Transverse colon (tissue), 4 donors: ENCODE data around the gene AGTR1. TPM values are rescaled to one million over a fixed set of nuclear protein-coding genes. Genes with fewer than 3 reads are reported as not detected.

ENCODE experiments used
- DNase-seq: peaks from one replicate; pipeline ENCODE4 v3.0.0-alpha.2; 2019
- H3K27ac ChIP-seq, 4 donors: fragments of 200-600 bp; sonication (generic); 2 replicates each; pipeline ENCODE4 v1.5.1; 2016 to 2018; ENCODE audit warnings: inconsistent platforms in 4 of 4
- H3K27me3 ChIP-seq: fragments of 200-600 bp; sonication (generic); 2 replicates; pipeline ENCODE4 v1.5.1; 2017; ENCODE audit warnings: inconsistent platforms
- H3K36me3 ChIP-seq, 4 donors: fragments of 200-600 bp; sonication (generic); 2 replicates each; pipeline ENCODE4 v1.5.1; 2017 to 2019; ENCODE audit warnings: inconsistent platforms in 4 of 4
- H3K4me1 ChIP-seq, 4 donors: fragments of 200-600 bp; sonication (generic); 2 replicates each; pipeline ENCODE4 v1.5.1; 2017 to 2020; ENCODE audit warnings: inconsistent platforms in 4 of 4
- H3K4me3 ChIP-seq, 4 donors: fragments of 200-600 bp; sonication (generic); 1 replicate in 1 of 4; 2 replicates in 3 of 4; pipeline versions ENCODE4 v1.5.1 to v1.6.1; 2017 to 2019; ENCODE audit warnings: inconsistent platforms in 4 of 4
- H3K9me3 ChIP-seq, 2 donors: fragments of 200-600 bp; sonication (generic); 2 replicates each; pipeline ENCODE4 v1.5.1; 2017 to 2019; ENCODE audit warnings: inconsistent platforms in 2 of 2
- EP300 ChIP-seq: sonication (generic); formaldehyde crosslinking; IDR thresholded peaks from one replicate; pipeline ENCODE4 v1.6.1; 2017; ENCODE audit warnings: antibody characterized with exemption, low read depth
- POLR2A ChIP-seq: fragments of 450-650 bp; IDR thresholded peaks from one replicate; pipeline ENCODE4 v1.6.1; 2016; ENCODE audit warnings: antibody characterized with exemption, mild to moderate bottlenecking, moderate library complexity
- POLR2AphosphoS5 ChIP-seq, 3 donors: sonication (generic); formaldehyde crosslinking; IDR thresholded peaks; one replicate each; pipeline ENCODE4 v1.6.1; 2016; ENCODE audit warnings: antibody characterized with exemption in 3 of 3
- WGBS, 2 donors: methylation state at CpG; one replicate each; pipeline ENCODE4 v1.1.5; 2018; ENCODE audit warnings: low coverage in 1 of 2; 5-methylcytosine and 5-hydroxymethylcytosine counted together
- in situ Hi-C, 4 donors: fragments of 200-750 bp; cut with MboI; loops; one replicate each; pipeline versions ENCODE4 v1.15.0 to v1.15.1; 2017; ENCODE audit warnings: low sequenced_read_pairs in 3 of 4, low pct_ligation_motif_present in 1 of 4, low pct_unique_long_range_greater_than_20kb in 1 of 4
- intact Hi-C: fragments of 100-400 bp; cut with DNase I; formaldehyde crosslinking; loops from one replicate; pipeline ENCODE4 v1.15.1; 2023; ENCODE audit warnings: low total_unique reads
- total RNA-seq, 4 donors: library from RNA; depleted of rRNA; stranded (reverse); fragments of >200 nt; gene quantifications; one replicate each; pipeline ENCODE4 v1.1.0, GENCODE V29; 2016
- TF ChIP-seq, protein P1 (sequence below), 5 experiments: fragments of 200-600 bp in 3 of 5; fragments of 450-650 bp in 2 of 5; sonication (generic) in 3 of 5; IDR thresholded peaks; 1 replicate in 2 of 5; 2 replicates in 3 of 5; pipeline ENCODE4 v1.5.1; 2016 to 2017; ENCODE audit warnings: antibody characterized with exemption in 5 of 5, inconsistent platforms in 3 of 5, mild to moderate bottlenecking in 2 of 5, moderate library complexity in 1 of 5

AGTR1 gene
- 10 to 100 TPM in 1 of 4 donors, 1 to 10 TPM in 3; 1.8 to 10.2 (median 8.2) TPM for total RNA-seq

DNA sequence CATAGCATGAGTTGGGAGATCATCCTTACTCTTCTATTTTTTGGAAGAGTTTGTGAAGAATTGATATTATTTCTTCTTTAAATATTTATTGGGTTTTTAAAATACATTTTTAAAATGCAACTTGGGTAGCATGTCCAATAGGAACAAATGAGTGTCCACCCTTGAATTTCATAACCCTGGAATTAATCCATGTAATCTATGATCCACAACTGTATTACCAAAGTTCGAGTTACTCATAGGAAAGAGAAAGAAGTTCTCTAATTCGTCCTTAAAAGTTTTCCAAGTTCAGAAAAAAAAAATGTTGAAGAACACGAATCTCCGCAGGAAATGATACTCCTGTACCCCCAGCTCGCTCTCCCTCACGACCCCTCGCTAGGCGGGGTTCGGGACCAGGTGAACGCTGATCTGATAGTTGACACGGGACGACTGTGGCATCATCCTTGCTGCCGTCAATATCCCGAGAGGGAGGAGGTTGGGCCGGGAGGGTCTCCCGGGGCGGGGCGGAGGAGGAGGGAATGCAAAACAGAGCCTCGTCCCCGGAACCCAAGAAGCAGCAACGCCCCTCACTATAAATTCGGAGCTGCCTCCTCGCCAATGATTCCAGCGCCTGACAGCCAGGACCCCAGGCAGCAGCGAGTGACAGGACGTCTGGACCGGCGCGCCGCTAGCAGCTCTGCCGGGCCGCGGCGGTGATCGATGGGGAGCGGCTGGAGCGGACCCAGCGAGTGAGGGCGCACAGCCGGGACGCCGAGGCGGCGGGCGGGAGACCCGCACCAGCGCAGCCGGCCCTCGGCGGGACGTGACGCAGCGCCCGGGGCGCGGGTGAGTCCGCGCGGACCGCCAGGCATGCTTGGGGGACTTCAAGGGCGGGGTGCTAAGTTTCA lies at the start of gene AGTR1:
AGTR1 (plus strand) TSS at position 598 of the 884 bp plus-strand sequence. CDS start 43,133 bp downstream, outside the sequence.
- no peaks in the 10 kb centered on the region for H3K4me1 ChIP-seq
- in situ Hi-C loops (no loop called here), intact Hi-C loops (no loop called here)
- H3K27ac ChIP-seq = peak within 1 kb of the TSS; percentile 47 to 80 (median 56)
- H3K36me3 ChIP-seq = no peaks in the 10 kb centered on the region
- no peaks in the 10 kb centered on the region for H3K9me3 ChIP-seq
- peak within 1 kb of the TSS; percentile 42 to 57 (median 48) for H3K4me3 ChIP-seq
- TF ChIP-seq POLR2AphosphoS5 (IDR thresholded peaks at IDR 0.05) (peak in 1 of 3 donors; percentile 39), POLR2A (no peak), EP300 (no peak)
- TF ChIP-seq, protein P1, sequence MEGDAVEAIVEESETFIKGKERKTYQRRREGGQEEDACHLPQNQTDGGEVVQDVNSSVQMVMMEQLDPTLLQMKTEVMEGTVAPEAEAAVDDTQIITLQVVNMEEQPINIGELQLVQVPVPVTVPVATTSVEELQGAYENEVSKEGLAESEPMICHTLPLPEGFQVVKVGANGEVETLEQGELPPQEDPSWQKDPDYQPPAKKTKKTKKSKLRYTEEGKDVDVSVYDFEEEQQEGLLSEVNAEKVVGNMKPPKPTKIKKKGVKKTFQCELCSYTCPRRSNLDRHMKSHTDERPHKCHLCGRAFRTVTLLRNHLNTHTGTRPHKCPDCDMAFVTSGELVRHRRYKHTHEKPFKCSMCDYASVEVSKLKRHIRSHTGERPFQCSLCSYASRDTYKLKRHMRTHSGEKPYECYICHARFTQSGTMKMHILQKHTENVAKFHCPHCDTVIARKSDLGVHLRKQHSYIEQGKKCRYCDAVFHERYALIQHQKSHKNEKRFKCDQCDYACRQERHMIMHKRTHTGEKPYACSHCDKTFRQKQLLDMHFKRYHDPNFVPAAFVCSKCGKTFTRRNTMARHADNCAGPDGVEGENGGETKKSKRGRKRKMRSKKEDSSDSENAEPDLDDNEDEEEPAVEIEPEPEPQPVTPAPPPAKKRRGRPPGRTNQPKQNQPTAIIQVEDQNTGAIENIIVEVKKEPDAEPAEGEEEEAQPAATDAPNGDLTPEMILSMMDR (IDR thresholded peaks at IDR 0.05) = no peak
- DNase-seq = peak; percentile 12
- peaks cover 27% of the 10 kb centered on the region for H3K27me3 ChIP-seq
- 11 to 16% methylated on average over 4 to 21 of the region's 61 CpGs for WGBS, 2 donors

DNA sequence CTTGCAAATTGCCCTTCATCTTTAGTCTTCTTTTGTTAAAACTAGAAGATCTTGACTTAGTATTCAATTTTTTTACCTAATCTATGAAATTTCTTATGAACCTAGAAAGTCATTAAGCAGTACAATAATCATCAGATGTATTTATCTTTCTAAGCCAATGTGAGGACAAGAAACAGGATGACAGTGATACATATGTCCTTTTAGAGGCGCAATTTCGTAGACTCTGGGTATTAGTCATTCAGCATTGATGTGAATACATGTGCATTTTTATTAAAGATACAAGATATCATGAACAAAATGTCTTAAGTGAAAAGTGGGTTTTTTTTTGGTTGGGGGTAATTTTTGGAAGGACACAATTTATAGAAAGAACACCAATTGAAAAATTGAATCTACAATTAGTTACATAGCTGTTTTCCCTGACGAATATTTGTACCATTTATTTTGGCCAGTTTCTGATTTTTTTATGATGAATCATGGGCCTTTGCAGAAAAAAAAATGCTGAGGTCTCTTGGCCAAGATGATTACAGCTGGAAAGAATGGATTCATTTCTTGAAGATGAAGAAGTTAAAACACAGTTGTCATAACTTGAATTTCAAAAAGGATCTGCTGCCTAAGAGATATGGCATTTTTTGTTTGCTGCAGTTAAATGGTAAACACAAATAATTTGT lies 48.9 kb upstream of the AGTR1 start:
- WGBS, 2 donors = 74 to 87% methylated on average over 3 of the region's 3 CpGs
- intact Hi-C loops = no loop called here
- in situ Hi-C loops = no loop called here
- Histone ChIP-seq H3K27me3 (no peaks in the 10 kb centered on the region), H3K4me1 (peaks cover 0 to under 1% (median 0%) of the 10 kb centered on the region in 4 donors), H3K27ac (no peak overlapping the region), H3K4me3 (no peak overlapping the region), H3K9me3 (no peaks in the 10 kb centered on the region), H3K36me3 (no peaks in the 10 kb centered on the region)
- TF ChIP-seq EP300 (no peak), POLR2A (no peak)
- TF ChIP-seq, protein P1 (IDR thresholded peaks at IDR 0.05) = no peak
- no peak for DNase-seq

GRCh38 chr3:148651549-148651948 lies 46.2 kb upstream of the AGTR1 start:
- 41 to 57% methylated on average over 6 of the region's 6 CpGs for whole genome bisulfite sequencing, 2 donors
- no peaks in the 10 kb centered on the region for H3K9me3 ChIP-seq
- no peaks in the 10 kb centered on the region for H3K36me3 ChIP-seq
- no peak overlapping the region for H3K4me3 ChIP-seq
- TF ChIP-seq POLR2AphosphoS5 (IDR thresholded peaks at IDR 0.05) (no peak), POLR2A (no peak), EP300 (no peak)
- TF ChIP-seq, protein P1 (IDR thresholded peaks at IDR 0.05) = no peak
- DNase-seq = no peak
- H3K27me3 ChIP-seq = no peaks in the 10 kb centered on the region
- no peaks in the 10 kb centered on the region for H3K4me1 ChIP-seq
- in situ Hi-C loops = no loop called here
- intact Hi-C loops = no loop called here
- H3K27ac ChIP-seq = no peak overlapping the region

GRCh38 chr3:148654433-148654832 lies 43.3 kb upstream of the AGTR1 start:
- H3K9me3 ChIP-seq = no peaks in the 10 kb centered on the region
- no peaks in the 10 kb centered on the region for H3K27me3 ChIP-seq
- in situ Hi-C loops = no loop called here
- intact Hi-C loops = no loop called here
- H3K4me1 ChIP-seq = no peaks in the 10 kb centered on the region
- 67 to 77% methylated on average over 2 to 4 of the region's 4 CpGs for WGBS, 2 donors
- H3K4me3 ChIP-seq = no peak overlapping the region
- TF ChIP-seq EP300 (no peak), POLR2A (no peak), POLR2AphosphoS5 (IDR thresholded peaks at IDR 0.05) (no peak)
- TF ChIP-seq, protein P1 (IDR thresholded peaks at IDR 0.05) = no peak
- no peaks in the 10 kb centered on the region for H3K36me3 ChIP-seq
- no peak for DNase-seq
- no peak overlapping the region for H3K27ac ChIP-seq
